ENCODE data around the gene KRTAP20-2. TPM values are rescaled to one million over a fixed set of nuclear protein-coding genes. Genes with fewer than 3 reads are reported as not detected.

Gene KRTAP20-2
- not detected for total RNA-seq
- long read RNA-seq: 0 reads

- ATAC-seq (no peak), DNase-seq (no peak)
- intact Hi-C loops (cut with DNase I): no loop called here
These were observed at the start of gene KRTAP20-2 for GRCh38 chr21:30634906-30635305. Gene KRTAP20-2 (plus strand): TSS chr21:30635206. CDS start chr21:30635264, 58 bp downstream.

GRCh38 chr21:30590297-30590696, 44.7 kb upstream of the KRTAP20-2 start, which contains the start of gene KRTAP22-2:
Gene KRTAP22-2 (minus strand): TSS chr21:30590397.
- intact Hi-C loops (cut with DNase I): no loop called here
- ATAC-seq (no peak), DNase-seq (no peak)

GRCh38 chr21:30592140-30592539, 42.9 kb upstream of the KRTAP20-2 start, which contains the start of gene KRTAP6-3:
Gene KRTAP6-3 (plus strand): TSS chr21:30592440. CDS start chr21:30592446, 6 bp downstream.
- DNase-seq (no peak), ATAC-seq (no peak)
- intact Hi-C loops (cut with DNase I): no loop called here

- ATAC-seq (no peak), DNase-seq (no peak)
- intact Hi-C loops (cut with DNase I): no loop called here
These were observed 36.2 kb upstream of the KRTAP20-2 start, which contains the start of gene KRTAP6-2 for GRCh38 chr21:30598802-30599201. Gene KRTAP6-2 (minus strand): TSS chr21:30598902. CDS start chr21:30598874, 28 bp downstream.

DNA sequence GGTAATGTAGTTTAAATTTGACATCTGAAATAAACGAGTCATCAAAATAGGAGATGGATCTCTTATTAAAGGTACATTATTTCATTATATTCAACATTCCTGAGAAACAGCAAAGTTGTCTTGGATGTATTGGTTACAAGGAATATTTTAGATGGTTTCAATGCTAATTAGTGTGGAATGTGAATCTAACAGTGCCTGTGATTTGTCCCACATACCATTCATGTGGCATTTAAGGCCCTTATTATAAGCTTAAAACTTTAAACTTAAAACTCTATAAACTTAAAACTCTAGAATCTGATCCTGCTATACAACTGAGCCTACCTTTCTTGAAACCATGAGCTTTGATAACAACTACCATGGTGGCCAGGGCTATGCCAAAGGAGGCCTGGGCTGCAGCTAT, 34.2 kb upstream of the KRTAP20-2 start, which contains the start of gene KRTAP22-1:
Gene KRTAP22-1 (plus strand): TSS at position 301 of the 400 bp plus-strand sequence.
- intact Hi-C loops (cut with DNase I): no loop called here
- ATAC-seq (no peak), DNase-seq (no peak)

DNA sequence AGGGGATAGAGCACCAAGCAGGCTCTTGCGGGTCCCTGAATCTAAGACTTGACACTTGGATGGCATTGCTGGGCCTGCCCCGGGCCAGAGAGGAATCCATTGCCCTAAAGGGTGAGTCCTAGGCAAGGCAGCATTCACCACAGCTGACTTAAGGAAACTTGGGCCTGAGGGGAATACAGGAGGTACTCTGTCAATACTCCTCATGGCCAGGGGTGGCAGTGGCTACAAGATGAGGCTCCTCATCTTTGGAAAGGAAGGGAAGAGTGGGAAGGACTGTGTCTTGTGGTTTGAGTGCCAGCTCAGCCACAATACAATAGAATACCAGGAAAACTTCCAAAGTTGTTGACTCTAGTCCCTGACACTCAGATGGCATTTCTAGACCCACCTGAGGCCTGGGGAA, 29.0 kb upstream of the KRTAP20-2 start:
- no peak for DNase-seq
- no peak for ATAC-seq
- intact Hi-C loops (cut with DNase I): no loop called here

DNA sequence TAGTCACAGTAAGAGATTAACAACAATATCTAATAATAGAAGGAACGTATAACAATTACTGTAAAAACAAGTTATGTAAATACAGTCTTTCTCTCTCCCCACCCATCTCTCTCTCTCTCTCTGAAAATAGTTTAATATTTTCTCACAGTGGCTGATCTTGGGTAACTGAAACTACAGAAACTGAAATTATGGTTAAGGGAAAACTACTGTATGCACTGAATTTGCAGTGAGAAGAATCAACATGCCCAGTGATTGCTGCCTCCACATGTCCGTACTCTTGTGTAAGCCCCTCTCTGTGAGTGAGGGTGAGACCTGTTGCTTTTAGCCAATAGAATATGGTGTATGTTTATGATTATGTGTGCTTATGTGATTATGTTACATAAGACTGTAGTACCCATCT, 22.9 kb upstream of the KRTAP20-2 start:
- ATAC-seq (no peak), DNase-seq (no peak)
- intact Hi-C loops (cut with DNase I): no loop called here

GRCh38 chr21:30613836-30614235, 21.2 kb upstream of the KRTAP20-2 start, which contains the start of gene KRTAP6-1:
Gene KRTAP6-1 (minus strand): TSS chr21:30613930. CDS start chr21:30613904, 26 bp downstream.
- DNase-seq (no peak), ATAC-seq (no peak)
- intact Hi-C loops (cut with DNase I): no loop called here

- ATAC-seq (no peak), DNase-seq (no peak)
- intact Hi-C loops (cut with DNase I): no loop called here
These were observed 19.8 kb upstream of the KRTAP20-2 start for GRCh38 chr21:30615199-30615598.

- ATAC-seq (no peak), DNase-seq (no peak)
- intact Hi-C loops (cut with DNase I): no loop called here
These were observed 18.9 kb upstream of the KRTAP20-2 start, which contains the start of gene KRTAP20-1 for GRCh38 chr21:30616125-30616524. Gene KRTAP20-1 (plus strand): TSS chr21:30616425. CDS start chr21:30616455, 30 bp downstream.

- intact Hi-C loops (cut with DNase I): no loop called here
- DNase-seq: no peak
- ATAC-seq: no peak
These were observed 14.9 kb upstream of the KRTAP20-2 start for GRCh38 chr21:30620080-30620479.

DNA sequence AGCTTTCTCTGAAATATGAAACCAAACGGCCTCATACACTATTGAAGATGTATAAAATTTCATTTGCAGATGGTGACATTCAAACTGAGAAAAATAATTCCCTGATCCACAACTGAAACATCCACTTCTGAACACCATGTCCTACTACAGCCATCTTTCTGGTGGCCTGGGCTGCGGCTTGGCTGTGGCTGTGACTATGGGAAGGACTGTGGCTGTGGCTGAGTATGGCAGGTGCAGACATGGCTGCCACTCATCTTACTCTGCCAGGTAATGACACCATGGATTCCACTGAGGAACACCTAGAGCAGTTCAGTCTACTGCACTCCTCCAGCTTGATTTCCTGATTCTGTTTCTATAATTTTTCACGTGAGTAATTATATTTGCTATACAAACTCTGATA, 14.5 kb upstream of the KRTAP20-2 start, which contains the start of gene KRTAP20-4:
Gene KRTAP20-4 (plus strand): TSS at position 106 of the 400 bp plus-strand sequence.
- intact Hi-C loops (cut with DNase I): no loop called here
- ATAC-seq: no peak

GRCh38 chr21:30623362-30623761, 11.6 kb upstream of the KRTAP20-2 start:
- intact Hi-C loops (cut with DNase I): no loop called here
- peak in 1 of 2 donors; percentile 58 for ATAC-seq
- DNase-seq: no peak

More for the DNA sequence above, 14.5 kb upstream of the KRTAP20-2 start, which contains the start of gene KRTAP20-4:
- DNase-seq: no peak

DNA sequence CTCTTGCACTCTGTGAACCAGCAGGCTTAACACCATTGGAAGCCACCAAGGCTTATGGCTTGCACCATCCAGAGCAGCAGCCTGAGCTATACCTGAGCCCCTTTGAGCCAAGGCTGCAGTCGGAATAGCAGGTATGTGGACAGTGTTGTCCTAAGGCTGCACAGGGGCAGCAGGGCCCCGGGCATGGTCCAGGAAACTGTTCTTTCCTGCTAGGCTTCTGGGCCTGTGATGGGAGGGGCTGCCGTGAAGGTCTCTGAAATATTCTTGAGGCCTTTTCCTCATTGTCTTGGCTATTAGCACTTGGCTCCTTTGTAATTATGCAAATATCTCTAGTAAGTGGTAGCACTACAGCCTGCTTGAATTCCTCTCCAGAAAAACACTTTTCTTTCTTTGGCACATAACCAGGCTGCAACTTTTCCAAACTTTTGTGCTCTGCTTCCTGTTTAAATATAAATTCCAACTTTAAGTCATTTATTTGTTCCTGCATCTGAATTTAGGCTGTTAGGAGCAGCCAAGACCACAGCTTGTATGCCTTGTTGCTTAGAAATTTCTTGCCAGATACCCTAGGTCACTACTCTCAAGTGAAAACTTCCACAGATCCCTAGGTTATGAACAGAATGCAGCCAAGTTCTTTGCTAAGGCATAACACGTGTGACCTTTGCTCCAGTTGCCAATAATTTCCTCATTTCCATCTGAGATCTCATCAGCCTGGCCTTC, 9.4 kb upstream of the KRTAP20-2 start:
- intact Hi-C loops (cut with DNase I): no loop called here
- no peak for DNase-seq
- no peak for ATAC-seq

- ATAC-seq (no peak), DNase-seq (no peak)
- intact Hi-C loops (cut with DNase I): no loop called here
These were observed 6.9 kb upstream of the KRTAP20-2 start for GRCh38 chr21:30628109-30628508.

- ATAC-seq: peak in 1 of 2 donors; percentile 81
- intact Hi-C loops (cut with DNase I): no loop called here
- DNase-seq: no peak
These were observed 5.8 kb upstream of the KRTAP20-2 start for GRCh38 chr21:30629200-30629599.

DNA sequence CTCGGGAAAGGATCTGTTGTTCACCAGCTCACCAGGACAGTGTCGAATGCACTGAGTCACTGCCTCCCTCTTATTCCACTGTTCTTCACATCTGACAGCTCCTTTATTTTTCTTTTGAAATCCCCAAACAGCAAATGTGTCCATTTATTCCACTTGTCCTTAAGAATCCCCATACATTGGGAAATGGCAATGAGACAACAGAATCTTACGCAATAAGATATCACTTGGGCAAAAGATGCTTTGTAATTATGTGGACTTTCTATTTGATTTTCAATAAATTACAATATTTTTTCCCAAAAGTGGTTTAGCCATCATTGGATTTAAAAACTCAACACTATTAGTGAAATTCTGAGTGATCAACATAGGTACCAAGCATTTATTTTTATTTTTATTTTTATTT, 3.7 kb downstream of the KRTAP20-2 start:
- ATAC-seq (no peak), DNase-seq (no peak)
- intact Hi-C loops (cut with DNase I): no loop called here

DNA sequence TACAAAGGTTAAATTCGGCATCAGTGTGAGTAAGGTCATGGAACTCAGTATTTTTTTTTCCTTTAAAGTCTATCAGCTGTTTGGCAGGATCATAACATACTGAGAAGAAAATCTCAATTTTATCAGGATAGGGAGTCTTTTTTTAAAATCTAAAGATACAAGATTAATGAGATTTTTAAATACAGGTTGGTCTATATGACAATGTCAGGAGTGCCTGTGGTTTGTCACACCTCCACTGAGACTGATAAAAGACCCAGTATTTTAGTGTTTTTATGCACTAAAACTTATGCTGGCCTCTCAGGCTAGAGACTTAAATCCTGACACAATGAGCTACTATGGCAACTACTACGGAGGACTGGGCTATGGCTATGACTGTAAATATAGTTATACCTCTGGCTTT, 7.6 kb downstream of the KRTAP20-2 start, which contains the start of gene KRTAP20-3:
Gene KRTAP20-3 (plus strand): TSS at position 301 of the 400 bp plus-strand sequence.
- ATAC-seq (no peak), DNase-seq (no peak)
- intact Hi-C loops (cut with DNase I): no loop called here

DNA sequence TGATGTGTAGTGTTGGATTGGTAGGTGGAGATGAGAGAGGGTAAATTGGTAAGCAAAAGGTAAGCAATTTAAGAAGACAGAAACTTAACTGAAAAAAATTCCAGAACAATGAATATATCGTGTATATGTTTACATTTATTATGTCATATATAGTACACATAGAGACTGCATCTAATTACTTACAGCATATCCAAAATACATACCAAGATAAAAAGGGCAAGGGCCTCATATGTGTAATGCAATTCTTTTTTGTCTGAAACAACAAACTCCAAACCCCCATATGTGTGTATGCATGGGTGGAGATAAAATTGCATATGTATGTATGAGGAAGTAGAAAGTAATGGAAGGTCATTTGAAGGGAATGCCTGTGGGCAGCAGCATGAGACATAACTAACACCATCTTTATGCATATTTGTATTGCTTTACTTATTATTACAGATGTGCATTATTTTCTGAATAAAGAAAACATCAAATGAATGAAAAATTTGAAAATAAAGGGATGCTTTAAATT, 12.0 kb downstream of the KRTAP20-2 start:
- DNase-seq (no peak), ATAC-seq (no peak)
- intact Hi-C loops (cut with DNase I): no loop called here

DNA sequence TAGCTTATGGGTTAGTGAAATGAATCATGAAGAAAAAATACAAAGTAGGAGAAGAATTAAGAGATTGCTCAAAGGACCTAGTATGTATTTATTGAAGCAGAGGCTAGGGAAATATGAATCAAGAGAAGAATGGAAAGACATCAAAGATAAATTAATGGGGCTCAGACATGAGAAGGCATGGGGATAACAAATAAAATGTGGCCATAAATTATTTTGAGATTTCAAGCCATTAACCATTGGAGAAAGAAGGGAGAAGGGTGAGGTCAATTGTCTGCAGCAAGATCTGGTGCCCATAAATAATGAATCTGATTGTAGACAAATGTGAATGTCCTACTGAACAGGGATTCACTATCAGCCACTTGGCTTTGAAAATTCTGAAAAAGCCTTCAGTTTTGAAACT, 17.9 kb downstream of the KRTAP20-2 start:
- no peak for DNase-seq
- intact Hi-C loops (cut with DNase I): no loop called here
- ATAC-seq: no peak

Measured in left cardiac atrium (tissue), 4 donors.